Stimulated activated CD8-positive, alpha-beta memory T cell treated with anti-CD3 and anti-CD28 coated beads, Interleukin-4, amount 100 ng/mL, for 24 hours (primary cell): Measurements from ENCODE around the gene PHF2.

Source experiments
- DNase-seq: peaks from one replicate; pipeline ENCODE4 v3.0.0-alpha.2; 2020; ENCODE audit warnings: low read depth

Gene PHF2

DNA sequence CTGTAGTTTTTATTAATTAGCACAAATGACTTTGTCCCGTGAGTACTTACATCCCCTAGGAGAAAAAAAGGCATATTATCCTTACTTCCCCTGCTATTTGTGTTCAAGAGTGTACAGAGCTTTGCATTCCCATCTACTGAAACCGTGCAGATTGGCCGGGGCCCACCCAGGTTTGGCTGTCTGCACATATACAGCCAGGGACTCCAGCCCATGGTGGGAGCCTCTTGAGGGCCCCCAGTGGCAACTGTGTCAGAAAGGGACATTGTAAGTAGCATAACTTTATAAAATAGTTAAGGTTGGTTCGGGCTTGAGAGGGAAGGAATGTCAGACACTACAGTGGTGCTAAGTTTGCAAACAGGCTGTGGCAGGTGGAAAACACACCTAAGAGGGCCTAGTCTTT, 24.7 kb downstream of the PHF2 start:
- DNase-seq, result no peak

GRCh38 chr9:93601666-93602065, 25.3 kb downstream of the PHF2 start:
- no peak for DNase-seq

GRCh38 chr9:93603011-93603410, 26.6 kb downstream of the PHF2 start:
- DNase-seq, result no peak

GRCh38 chr9:93603906-93604326, 27.5 kb downstream of the PHF2 start:
- DNase-seq, result no peak

- DNase-seq, result no peak
Observed at GRCh38 chr9:93606187-93606586, 29.8 kb downstream of the PHF2 start.

- no peak for DNase-seq
Observed at GRCh38 chr9:93610206-93610605, 33.8 kb downstream of the PHF2 start.

DNA sequence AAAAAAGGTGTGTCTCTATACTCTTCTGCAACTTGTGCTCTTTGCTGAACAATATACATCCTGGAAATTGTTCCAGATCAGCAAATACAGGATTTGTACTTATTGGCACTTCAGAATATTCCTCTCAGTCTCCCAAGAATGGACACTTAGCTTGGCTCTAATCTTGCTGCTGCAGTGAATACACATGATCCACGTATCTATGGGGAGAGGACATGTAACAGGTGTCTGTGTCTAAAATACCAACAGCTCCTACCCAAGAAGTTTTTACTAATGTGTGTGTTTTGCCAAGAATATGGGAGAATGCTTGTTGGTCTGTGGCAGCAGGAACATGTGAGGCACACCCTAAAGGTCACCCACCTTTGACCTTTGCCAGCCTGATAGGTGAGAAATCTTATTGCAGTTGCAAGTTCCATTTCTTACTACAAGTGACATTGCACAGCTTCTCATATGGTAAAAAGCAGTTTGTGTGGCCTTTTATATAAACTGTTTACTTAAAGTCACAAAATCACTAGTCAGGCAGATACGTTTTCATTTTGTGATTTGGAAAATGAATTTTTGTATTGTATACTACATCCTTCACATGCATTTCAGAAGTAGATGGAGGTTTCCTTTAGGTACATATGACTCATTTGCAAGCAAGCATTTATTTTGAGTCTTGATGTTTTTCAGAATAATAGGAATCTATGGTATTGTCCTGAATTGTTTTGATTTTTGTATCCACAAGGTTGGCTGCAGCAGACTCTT, 35.8 kb downstream of the PHF2 start:
- no peak for DNase-seq

- no peak for DNase-seq
Observed at GRCh38 chr9:93612796-93613154, 36.4 kb downstream of the PHF2 start.

GRCh38 chr9:93613174-93613573, 36.8 kb downstream of the PHF2 start:
- DNase-seq, result no peak

DNA sequence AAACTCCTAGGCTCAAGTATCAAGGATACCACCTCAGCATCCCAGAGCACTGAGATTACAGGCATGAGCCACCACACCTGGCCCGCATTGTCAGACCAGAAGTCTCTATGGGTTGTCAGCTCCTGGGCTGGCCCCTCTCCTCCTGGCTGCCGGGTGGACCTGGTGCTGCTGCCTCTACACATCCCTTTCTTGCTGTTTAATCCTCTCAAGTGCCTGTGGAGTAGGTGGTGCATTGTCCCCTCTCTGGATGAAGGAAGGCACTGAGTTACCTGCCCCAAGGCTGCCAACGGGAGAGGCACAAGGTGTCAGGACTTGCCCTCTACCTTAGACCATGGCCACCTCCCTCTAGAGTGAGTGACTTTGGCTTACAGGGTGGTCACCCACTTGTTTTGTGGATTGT, 37.4 kb downstream of the PHF2 start:
- no peak for DNase-seq

DNA sequence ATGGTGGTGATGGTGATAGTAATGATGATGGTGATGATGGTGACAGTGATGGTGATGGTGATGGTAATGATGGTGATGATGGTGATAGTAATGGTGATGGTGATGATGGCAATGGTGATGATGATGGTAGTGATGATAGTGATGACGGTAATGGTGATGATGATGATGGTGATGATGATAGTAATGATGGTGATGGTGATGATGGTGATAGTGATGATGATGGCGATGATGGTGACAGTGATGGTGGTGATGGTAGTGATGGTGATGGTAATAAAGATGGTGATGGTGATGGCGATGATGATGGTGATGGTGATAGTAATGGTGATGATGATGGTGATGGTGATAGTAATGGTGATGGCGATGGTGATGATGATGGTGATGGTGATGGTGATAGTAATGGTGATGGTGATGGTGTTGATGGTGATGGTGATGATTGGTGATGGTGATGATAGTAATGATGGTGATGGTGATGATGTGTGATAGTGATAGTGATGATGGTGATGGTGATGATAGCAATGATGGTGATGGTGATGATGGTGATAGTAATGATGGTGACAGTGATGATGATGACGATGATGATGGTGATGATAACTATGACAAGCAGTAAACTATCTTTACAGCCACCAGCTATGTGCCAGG, 38.6 kb downstream of the PHF2 start:
- no peak for DNase-seq

DNA sequence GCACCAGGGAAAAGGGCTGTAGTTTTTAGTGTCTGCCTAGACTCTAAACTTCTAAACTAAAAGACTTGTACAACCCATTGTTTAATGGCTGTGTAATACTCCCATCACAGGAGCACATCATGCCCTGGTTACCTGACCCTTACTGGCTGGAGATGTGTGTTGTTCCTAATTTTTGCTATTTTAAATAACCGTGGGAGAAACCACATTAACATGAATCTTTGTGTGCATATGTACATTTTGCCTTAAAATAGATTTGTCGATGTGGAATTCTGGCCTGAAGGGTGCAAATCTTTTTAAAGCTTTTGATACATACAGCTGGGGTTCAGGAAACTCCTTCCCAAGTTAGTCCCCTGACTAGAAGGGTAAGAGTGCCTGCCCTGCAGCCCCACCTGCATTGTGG, 39.7 kb downstream of the PHF2 start:
- DNase-seq, result no peak

DNA sequence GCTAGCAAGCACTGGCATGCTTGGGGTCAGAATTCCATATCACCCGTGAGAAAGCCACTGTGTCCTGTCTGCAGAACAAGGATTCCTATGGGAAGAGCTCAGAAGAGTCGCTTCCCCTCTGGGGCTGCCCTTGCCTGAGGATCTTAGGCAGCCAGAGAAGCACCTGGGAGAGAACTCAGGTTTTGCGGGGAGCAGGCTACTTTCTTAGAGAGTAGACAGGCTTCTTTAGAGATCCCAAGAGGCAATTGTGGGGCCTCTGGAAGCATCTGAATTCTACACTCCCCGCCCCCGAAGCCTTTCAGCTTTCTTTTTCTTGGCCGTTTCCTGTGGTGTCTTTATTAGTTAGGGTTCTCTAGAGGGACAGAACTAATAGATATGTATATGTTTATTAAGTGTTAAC, 40.9 kb downstream of the PHF2 start:
- no peak for DNase-seq

- DNase-seq, result no peak
Observed at GRCh38 chr9:93619272-93619775, 42.9 kb downstream of the PHF2 start.

DNA sequence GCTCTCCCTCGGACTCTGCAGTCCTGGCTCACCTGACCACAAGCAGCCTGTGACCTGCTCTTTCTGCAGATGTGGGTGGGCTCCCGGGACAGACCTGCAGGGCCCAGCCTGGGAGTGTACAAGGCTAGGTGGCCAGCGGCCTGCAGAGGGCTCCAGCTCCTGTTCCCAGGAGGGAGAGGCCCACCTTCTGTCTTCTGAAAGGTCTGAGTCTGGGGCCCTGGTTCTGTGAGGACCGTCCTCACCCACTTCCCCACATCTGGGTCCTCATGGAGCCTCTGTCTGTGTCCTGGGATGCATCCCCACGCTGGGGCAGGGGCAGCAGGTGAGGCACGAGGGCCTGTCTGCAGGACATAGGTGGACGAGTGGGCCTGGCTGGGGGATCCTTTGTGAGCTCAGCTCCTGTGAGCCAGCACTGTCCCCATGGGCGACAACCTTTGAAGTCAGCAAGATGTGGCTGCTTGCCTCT, 43.7 kb downstream of the PHF2 start:
- no peak for DNase-seq

GRCh38 chr9:93620881-93621820, 44.8 kb downstream of the PHF2 start:
- no peak for DNase-seq

GRCh38 chr9:93621922-93622321, 45.5 kb downstream of the PHF2 start:
- DNase-seq, result no peak

DNA sequence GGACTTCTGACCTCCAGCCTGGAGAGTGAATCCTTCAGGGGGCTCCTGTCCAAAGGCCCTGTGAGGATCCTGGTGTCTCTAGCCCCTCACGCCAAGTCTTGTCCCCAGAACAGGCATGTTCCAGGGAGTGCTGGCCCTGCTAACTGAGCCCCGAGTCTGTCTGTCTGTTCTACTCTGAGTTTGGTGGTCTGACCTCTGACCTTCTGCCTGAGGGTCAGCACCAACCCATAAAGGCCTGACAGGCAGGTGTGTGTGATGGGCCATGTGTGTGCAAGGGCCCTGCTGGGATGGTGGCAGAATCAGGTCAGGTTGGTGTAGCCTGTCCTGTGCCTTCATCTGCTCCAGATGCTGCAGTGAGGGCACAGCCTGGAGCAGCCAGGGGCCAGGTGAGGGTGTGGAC, 46.3 kb downstream of the PHF2 start:
- no peak for DNase-seq

GRCh38 chr9:93623753-93624152, 47.4 kb downstream of the PHF2 start:
- DNase-seq, result no peak

DNA sequence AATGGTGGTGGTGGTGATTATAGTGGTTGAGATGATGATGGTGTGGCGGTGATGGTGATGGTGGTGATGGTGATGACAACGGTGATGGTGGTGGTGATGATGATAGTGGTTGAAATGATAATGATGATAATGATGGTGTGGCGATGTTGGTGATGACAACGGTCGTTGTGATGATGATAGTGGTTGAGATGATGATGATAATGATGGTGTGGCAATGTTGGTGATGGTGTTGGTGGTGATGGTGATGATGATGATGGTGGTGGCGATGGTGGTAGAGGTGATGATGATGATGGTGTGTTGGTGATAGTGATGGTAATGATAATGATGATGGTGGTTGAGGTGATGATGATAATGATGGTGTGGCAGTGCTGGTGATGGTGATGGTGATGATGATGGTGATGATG, 48.0 kb downstream of the PHF2 start:
- DNase-seq, result no peak

GRCh38 chr9:93624977-93625376, 48.6 kb downstream of the PHF2 start:
- DNase-seq, result no peak

- no peak for DNase-seq
Observed at GRCh38 chr9:93629920-93630319, 53.5 kb downstream of the PHF2 start.
